IPS-NIHi7 (cell line): ENCODE data around the gene NR3C1.
A peak's percentile ranks its signal among the peaks of the same experiment; 100 is the strongest.

Experiments
- DNase-seq: peaks from one replicate; pipeline ENCODE4 v3.0.0; 2012; ENCODE audit warnings: mixed read lengths; ENCODE audit errors: extremely low spot score

NR3C1 gene

GRCh38 chr5:143398451-143399237, 4.8 kb downstream of the NR3C1 start:
- DNase-seq, result no peak

GRCh38 chr5:143398053-143398355, 5.5 kb downstream of the NR3C1 start:
- DNase-seq, result no peak

GRCh38 chr5:143397302-143398052, 6.0 kb downstream of the NR3C1 start:
- no peak for DNase-seq

- DNase-seq, result no peak
Measured at GRCh38 chr5:143396353-143396940, 7.0 kb downstream of the NR3C1 start.

GRCh38 chr5:143395638-143396352, 7.7 kb downstream of the NR3C1 start:
- DNase-seq, result no peak

- DNase-seq, result no peak
Measured at GRCh38 chr5:143393524-143393923, 10.0 kb downstream of the NR3C1 start.

- no peak for DNase-seq
Measured at GRCh38 chr5:143390941-143391340, 12.5 kb downstream of the NR3C1 start.

- no peak for DNase-seq
Measured at GRCh38 chr5:143390258-143390657, 13.2 kb downstream of the NR3C1 start.

GRCh38 chr5:143386725-143387124, 16.8 kb downstream of the NR3C1 start:
- no peak for DNase-seq

GRCh38 chr5:143384865-143385657, 18.4 kb downstream of the NR3C1 start:
- DNase-seq, result no peak

- DNase-seq, result no peak
Measured at GRCh38 chr5:143383988-143384387, 19.5 kb downstream of the NR3C1 start.

- DNase-seq, result no peak
Measured at GRCh38 chr5:143379606-143380005, 23.9 kb downstream of the NR3C1 start.

GRCh38 chr5:143376911-143377813, 26.3 kb downstream of the NR3C1 start:
- peak; percentile 59 for DNase-seq

- no peak for DNase-seq
Measured at GRCh38 chr5:143376195-143376779, 27.2 kb downstream of the NR3C1 start.

- no peak for DNase-seq
Measured at GRCh38 chr5:143374496-143375217, 28.8 kb downstream of the NR3C1 start.

GRCh38 chr5:143373076-143373475, 30.4 kb downstream of the NR3C1 start:
- no peak for DNase-seq

- no peak for DNase-seq
Measured at GRCh38 chr5:143372187-143372829, 31.2 kb downstream of the NR3C1 start.

- DNase-seq, result no peak
Measured at GRCh38 chr5:143370440-143370839, 33.0 kb downstream of the NR3C1 start.

- no peak for DNase-seq
Measured at GRCh38 chr5:143364061-143364460, 39.4 kb downstream of the NR3C1 start.
